H9 (cell line): ENCODE measurements around the gene TFR2. TPM values are rescaled to one million over a fixed set of nuclear protein-coding genes. Genes with fewer than 3 reads are reported as not detected.

ENCODE experiments used
- DNase-seq: peaks from one replicate; pipeline ENCODE4 v3.0.0-alpha.2; 2017
- H2AFZ ChIP-seq: one replicate; pipeline ENCODE4 v1.6.1; 2013; ENCODE audit warnings: mild to moderate bottlenecking, low read length, control low read depth, moderate library complexity
- H2AK5ac ChIP-seq: 2 replicates; pipeline ENCODE4 v1.6.1; 2013; ENCODE audit warnings: low read length, control low read depth, mixed read lengths; ENCODE audit not compliant: insufficient read length
- H2BK120ac ChIP-seq: one replicate; pipeline ENCODE4 v1.6.1; 2013; ENCODE audit warnings: low read depth, mild to moderate bottlenecking, low read length, control low read depth, inconsistent platforms; ENCODE audit not compliant: poor library complexity, severe bottlenecking
- H2BK12ac ChIP-seq: 2 replicates; pipeline ENCODE4 v1.6.1; 2013; ENCODE audit warnings: low read length, control low read depth, mixed read lengths, low read depth; ENCODE audit not compliant: insufficient read length
- H2BK15ac ChIP-seq: 2 replicates; pipeline ENCODE4 v1.6.1; 2013; ENCODE audit warnings: low read depth, low read length, control low read depth
- H2BK20ac ChIP-seq: one replicate; pipeline ENCODE4 v1.6.1; 2013; ENCODE audit warnings: low read depth, mild to moderate bottlenecking, low read length, control low read depth, inconsistent platforms; ENCODE audit not compliant: poor library complexity, severe bottlenecking
- H2BK5ac ChIP-seq: 2 replicates; pipeline ENCODE4 v1.6.1; 2013; ENCODE audit warnings: low read length, control low read depth, mixed read lengths; ENCODE audit not compliant: insufficient read length
- H3K14ac ChIP-seq: 2 replicates; pipeline ENCODE4 v1.6.1; 2013; ENCODE audit warnings: low read length, control low read depth; ENCODE audit not compliant: insufficient read depth
- H3K18ac ChIP-seq: 2 replicates; pipeline ENCODE4 v1.6.1; 2013; ENCODE audit warnings: low read depth, mild to moderate bottlenecking, mixed read lengths, low read length, control low read depth; ENCODE audit not compliant: insufficient read length
- H3K23ac ChIP-seq: 2 replicates; pipeline ENCODE4 v1.6.1; 2013; ENCODE audit warnings: low read length, control low read depth, mixed read lengths, low read depth; ENCODE audit not compliant: insufficient read length
- H3K23me2 ChIP-seq: 2 replicates; pipeline ENCODE4 v1.6.1; 2013; ENCODE audit warnings: low read depth, mild to moderate bottlenecking, mixed read lengths, low read length, control low read depth; ENCODE audit not compliant: insufficient read length, poor library complexity, severe bottlenecking
- H3K27ac ChIP-seq: 2 replicates; pipeline ENCODE4 v1.5.1; 2013; ENCODE audit warnings: low read length, control low read depth, mixed read lengths, low read depth; ENCODE audit not compliant: insufficient read length
- H3K27me3 ChIP-seq: 2 replicates; pipeline ENCODE4 v1.6.1; 2013; ENCODE audit warnings: low read length, control low read depth, inconsistent platforms; ENCODE audit not compliant: insufficient read depth
- H3K4ac ChIP-seq: 2 replicates; pipeline ENCODE4 v1.6.1; 2013; ENCODE audit warnings: low read depth, mild to moderate bottlenecking, control low read depth, inconsistent platforms, low read length, moderate library complexity
- H3K4me1 ChIP-seq: 2 replicates; pipeline ENCODE4 v1.6.1; 2013; ENCODE audit warnings: low read length, control low read depth, inconsistent platforms; ENCODE audit not compliant: insufficient read depth
- H3K4me2 ChIP-seq: 2 replicates; pipeline ENCODE4 v1.6.1; 2013; ENCODE audit warnings: low read length, control low read depth, mixed read lengths; ENCODE audit not compliant: insufficient read length, insufficient read depth
- H3K56ac ChIP-seq: 2 replicates; pipeline ENCODE4 v1.6.1; 2013; ENCODE audit warnings: low read depth, mild to moderate bottlenecking, mixed read lengths, low read length, control low read depth; ENCODE audit not compliant: insufficient read length
- H3K79me1 ChIP-seq: 2 replicates; pipeline ENCODE4 v1.6.1; 2013; ENCODE audit warnings: low read depth, mild to moderate bottlenecking, moderate library complexity, low read length, control low read depth, inconsistent platforms; ENCODE audit not compliant: insufficient read depth, poor library complexity, severe bottlenecking
- H3K79me2 ChIP-seq: 2 replicates; pipeline ENCODE4 v1.6.1; 2013; ENCODE audit warnings: low read length, control low read depth, inconsistent platforms; ENCODE audit not compliant: insufficient read depth
- H3K9ac ChIP-seq: 2 replicates; pipeline ENCODE4 v1.6.1; 2013; ENCODE audit warnings: low read length, control low read depth, mixed read lengths; ENCODE audit not compliant: insufficient read length; ENCODE audit errors: extremely low read depth
- H3K9me3 ChIP-seq: one replicate; pipeline ENCODE4 v1.6.1; 2013; ENCODE audit warnings: low read depth, low read length, inconsistent platforms; ENCODE audit not compliant: control insufficient read depth
- H3T11ph ChIP-seq: one replicate; pipeline ENCODE4 v1.6.1; 2013; ENCODE audit warnings: mild to moderate bottlenecking, low read length, control low read depth, inconsistent platforms
- H4K20me1 ChIP-seq: one replicate; pipeline ENCODE4 v1.6.1; 2013; ENCODE audit not compliant: control insufficient read depth, insufficient read length, insufficient read depth
- H4K5ac ChIP-seq: 2 replicates; pipeline ENCODE4 v1.6.1; 2013; ENCODE audit warnings: low read depth, mild to moderate bottlenecking, mixed read lengths, low read length, control low read depth; ENCODE audit not compliant: insufficient read length
- H4K8ac ChIP-seq: replicated peaks from 2 replicates; pipeline ENCODE4 v1.6.1; 2013; ENCODE audit warnings: low read length, control low read depth, mixed read lengths, low read depth; ENCODE audit not compliant: insufficient read length
- H4K91ac ChIP-seq: 2 replicates; pipeline ENCODE4 v1.6.1; 2013; ENCODE audit warnings: low read depth, mild to moderate bottlenecking, moderate library complexity, mixed read lengths, low read length, control low read depth; ENCODE audit not compliant: insufficient read length
- H3K27ac Mint-ChIP-seq, 3 experiments: 2 replicates in 2 of 3; 3 replicates in 1 of 3; pipeline ENCODE4 v1.8.0; 2020 to 2021; ENCODE audit warnings: mixed read lengths in 3 of 3, mild to moderate bottlenecking in 1 of 3, moderate library complexity in 1 of 3
- H3K27me3 Mint-ChIP-seq: 2 replicates; pipeline ENCODE4 v1.8.0; 2021; ENCODE audit warnings: low read depth, mild to moderate bottlenecking, moderate library complexity, mixed read lengths
- H3K36me3 Mint-ChIP-seq, 3 experiments: 2 replicates in 2 of 3; 3 replicates in 1 of 3; pipeline ENCODE4 v1.8.0; 2020 to 2021; ENCODE audit warnings: low read depth in 3 of 3, mixed read lengths in 3 of 3; ENCODE audit not compliant: insufficient read depth in 1 of 3
- H3K4me1 Mint-ChIP-seq, 2 experiments: 2 replicates each; pipeline ENCODE4 v1.8.0; 2020; ENCODE audit warnings: mixed read lengths in 2 of 2
- H3K4me3 Mint-ChIP-seq, 2 experiments: 2 replicates in 1 of 2; 3 replicates in 1 of 2; pipeline ENCODE4 v1.8.0; 2020 to 2021; ENCODE audit warnings: mild to moderate bottlenecking in 2 of 2, mixed read lengths in 2 of 2, moderate library complexity in 1 of 2
- H3K9me3 Mint-ChIP-seq, 2 experiments: 2 replicates in 1 of 2; 3 replicates in 1 of 2; pipeline ENCODE4 v1.8.0; 2020; ENCODE audit warnings: mild to moderate bottlenecking in 2 of 2, mixed read lengths in 2 of 2, moderate library complexity in 1 of 2
- WGBS: extraction: QIAGEN DNeasy Blood & Tissue Kit; methylation state at CpG from one replicate; pipeline ENCODE4 v1.1.7; 2013; ENCODE audit warnings: missing lambda C conversion rate, low lambda C conversion rate, mixed read lengths; ENCODE audit not compliant: insufficient read length; ENCODE audit errors: extremely low coverage; 5-methylcytosine and 5-hydroxymethylcytosine counted together
- total RNA-seq: library from RNA; stranded (reverse); gene quantifications from 2 replicates; pipeline ENCODE4 v1.2.1, GENCODE V29; 2021
- TF ChIP-seq, protein P1 (sequence below): fragments of 200-600 bp; sonication (generic); conservative IDR thresholded peaks from 3 replicates; pipeline ENCODE4 v1.8.0; 2021; ENCODE audit warnings: antibody characterized with exemption, mild to moderate bottlenecking

The TFR2 gene
- total RNA-seq, 1 experiment from 2014 or later, result 2.3 TPM

- no peak overlapping the region for H2BK120ac ChIP-seq
- peaks cover 24% of the 10 kb centered on the region; the same call in 1 of the 2 replicates for H3K79me2 ChIP-seq
- peaks cover 20 to 26% of the 10 kb centered on the region in 2 experiments for H3K4me1 Mint-ChIP-seq
- no peak for DNase-seq
- H3K36me3 Mint-ChIP-seq, result peaks cover 32 to 67% (median 62%) of the 10 kb centered on the region in 3 experiments
- H2BK20ac ChIP-seq, result no peak overlapping the region
- no peaks in the 10 kb centered on the region for H3K27me3 Mint-ChIP-seq
- H3K9me3 ChIP-seq, result no peaks in the 10 kb centered on the region
- H4K91ac ChIP-seq, result no peak overlapping the region
- no peak overlapping the region for H2AK5ac ChIP-seq
- H3K9me3 Mint-ChIP-seq, result no peaks in the 10 kb centered on the region
- no peak overlapping the region for H3K27ac ChIP-seq
- no peak overlapping the region for H3K4me3 Mint-ChIP-seq
- H3K4ac ChIP-seq, result no peak overlapping the region
- H3K4me1 ChIP-seq, result 0 out of 2 replicates have a peak, but pooled peaks cover 5% of the 10 kb centered on the region
- H3K14ac ChIP-seq, result no peak overlapping the region
- no peak overlapping the region for H3K56ac ChIP-seq
- H4K20me1 ChIP-seq, result no peaks in the 10 kb centered on the region
- no peak overlapping the region for H3K4me2 ChIP-seq
- 0 out of 7 replicates have a peak overlapping the region, but pooled peaks of 1 of the 3 experiments have one; percentile 36 for H3K27ac Mint-ChIP-seq
- no peak overlapping the region for H2AFZ ChIP-seq
- H3K23ac ChIP-seq, result no peak overlapping the region
- peaks cover 5% of the 10 kb centered on the region for H3K79me1 ChIP-seq
- TF ChIP-seq, protein P1, sequence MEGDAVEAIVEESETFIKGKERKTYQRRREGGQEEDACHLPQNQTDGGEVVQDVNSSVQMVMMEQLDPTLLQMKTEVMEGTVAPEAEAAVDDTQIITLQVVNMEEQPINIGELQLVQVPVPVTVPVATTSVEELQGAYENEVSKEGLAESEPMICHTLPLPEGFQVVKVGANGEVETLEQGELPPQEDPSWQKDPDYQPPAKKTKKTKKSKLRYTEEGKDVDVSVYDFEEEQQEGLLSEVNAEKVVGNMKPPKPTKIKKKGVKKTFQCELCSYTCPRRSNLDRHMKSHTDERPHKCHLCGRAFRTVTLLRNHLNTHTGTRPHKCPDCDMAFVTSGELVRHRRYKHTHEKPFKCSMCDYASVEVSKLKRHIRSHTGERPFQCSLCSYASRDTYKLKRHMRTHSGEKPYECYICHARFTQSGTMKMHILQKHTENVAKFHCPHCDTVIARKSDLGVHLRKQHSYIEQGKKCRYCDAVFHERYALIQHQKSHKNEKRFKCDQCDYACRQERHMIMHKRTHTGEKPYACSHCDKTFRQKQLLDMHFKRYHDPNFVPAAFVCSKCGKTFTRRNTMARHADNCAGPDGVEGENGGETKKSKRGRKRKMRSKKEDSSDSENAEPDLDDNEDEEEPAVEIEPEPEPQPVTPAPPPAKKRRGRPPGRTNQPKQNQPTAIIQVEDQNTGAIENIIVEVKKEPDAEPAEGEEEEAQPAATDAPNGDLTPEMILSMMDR, result no peak
- H2BK15ac ChIP-seq, result no peak overlapping the region
- H4K5ac ChIP-seq, result no peak overlapping the region
- no peak overlapping the region for H3K9ac ChIP-seq
- H3T11ph ChIP-seq, result no peak overlapping the region
- H2BK5ac ChIP-seq, result no peak overlapping the region
- peaks cover 7% of the 10 kb centered on the region for H3K23me2 ChIP-seq
- no peak overlapping the region for H4K8ac ChIP-seq
- no peak overlapping the region for H2BK12ac ChIP-seq
- WGBS, result no CpG with 5 or more reads among the region's 25 CpGs
- no peak overlapping the region for H3K18ac ChIP-seq
- no peaks in the 10 kb centered on the region for H3K27me3 ChIP-seq
These were observed 46.5 kb upstream of the TFR2 start for GRCh38 chr7:100687751-100688300.
